ENCODE measurements around the gene SMOC2.
"Not testable (repeated sequence)": the region's sequence is repeated elsewhere in the genome, so short reads cannot be mapped to it uniquely, and the experiment has no call there.

The SMOC2 gene

GRCh38 chr6:168534265-168534664, 93.3 kb downstream of the SMOC2 start:
- H3K27ac ChIP-seq = no peak overlapping the region
- no peaks in the 10 kb centered on the region for H3K36me3 ChIP-seq (ENCODE audit: insufficient read depth, low read length)
- H3K9me3 ChIP-seq (ENCODE audit: low read depth, low read length) = no peaks in the 10 kb centered on the region
- DNase-seq (ENCODE audit: low read depth, low spot score) = no peak
- no peak overlapping the region for H3K4me3 ChIP-seq
- no peak overlapping the region for H3K9ac ChIP-seq (ENCODE audit: insufficient read length)
- TF ChIP-seq POLR2AphosphoS5 (IDR thresholded peaks at IDR 0.05; ENCODE audit: borderline replicate concordance, low read depth, low read length) = no peak
- no peak for TF ChIP-seq FOXP2 (optimal IDR thresholded peaks at IDR 0.05; ENCODE audit: control extremely low read depth, extremely low read length, insufficient read depth)
- no peak for TF ChIP-seq EZH2 (IDR thresholded peaks at IDR 0.05)

- Histone ChIP-seq H3K9ac (ENCODE audit: insufficient read length) (no peak overlapping the region), H3K36me3 (ENCODE audit: insufficient read depth, low read length) (no peaks in the 10 kb centered on the region), H3K4me3 (no peak overlapping the region), H3K9me3 (ENCODE audit: low read depth, low read length) (no peaks in the 10 kb centered on the region), H3K27ac (no peak overlapping the region)
- DNase-seq (ENCODE audit: low read depth, low spot score) = no peak
- no peak for TF ChIP-seq POLR2AphosphoS5 (IDR thresholded peaks at IDR 0.05; ENCODE audit: borderline replicate concordance, low read depth, low read length)
- TF ChIP-seq EZH2 (IDR thresholded peaks at IDR 0.05) = no peak
- TF ChIP-seq FOXP2 (optimal IDR thresholded peaks at IDR 0.05; ENCODE audit: control extremely low read depth, extremely low read length, insufficient read depth) = no peak
These were observed 94.7 kb downstream of the SMOC2 start for GRCh38 chr6:168535711-168536110.

GRCh38 chr6:168536196-168536595, 95.2 kb downstream of the SMOC2 start:
- Histone ChIP-seq H3K9me3 (ENCODE audit: low read depth, low read length) (no peaks in the 10 kb centered on the region), H3K27ac (no peak overlapping the region), H3K4me3 (no peak overlapping the region), H3K9ac (ENCODE audit: insufficient read length) (no peak overlapping the region), H3K36me3 (ENCODE audit: insufficient read depth, low read length) (no peaks in the 10 kb centered on the region)
- DNase-seq (ENCODE audit: low read depth, low spot score) = no peak
- TF ChIP-seq FOXP2 (optimal IDR thresholded peaks at IDR 0.05; ENCODE audit: control extremely low read depth, extremely low read length, insufficient read depth) (no peak), POLR2AphosphoS5 (IDR thresholded peaks at IDR 0.05; ENCODE audit: borderline replicate concordance, low read depth, low read length) (no peak), EZH2 (IDR thresholded peaks at IDR 0.05) (no peak)

GRCh38 chr6:168536665-168537539, 95.9 kb downstream of the SMOC2 start:
- TF ChIP-seq FOXP2 (optimal IDR thresholded peaks at IDR 0.05; ENCODE audit: control extremely low read depth, extremely low read length, insufficient read depth) (no peak), POLR2AphosphoS5 (IDR thresholded peaks at IDR 0.05; ENCODE audit: borderline replicate concordance, low read depth, low read length) (no peak), EZH2 (IDR thresholded peaks at IDR 0.05) (no peak)
- no peaks in the 10 kb centered on the region for H3K36me3 ChIP-seq (ENCODE audit: insufficient read depth, low read length)
- H3K9me3 ChIP-seq (ENCODE audit: low read depth, low read length) = no peaks in the 10 kb centered on the region
- H3K4me3 ChIP-seq = no peak overlapping the region
- no peak overlapping the region for H3K9ac ChIP-seq (ENCODE audit: insufficient read length)
- H3K27ac ChIP-seq = no peak overlapping the region
- no peak for DNase-seq (ENCODE audit: low read depth, low spot score)

GRCh38 chr6:168537540-168537884, 96.5 kb downstream of the SMOC2 start:
- Histone ChIP-seq H3K4me3 (no peak overlapping the region), H3K9me3 (ENCODE audit: low read depth, low read length) (no peaks in the 10 kb centered on the region), H3K9ac (ENCODE audit: insufficient read length) (no peak overlapping the region), H3K36me3 (ENCODE audit: insufficient read depth, low read length) (no peaks in the 10 kb centered on the region), H3K27ac (no peak overlapping the region)
- no peak for TF ChIP-seq FOXP2 (optimal IDR thresholded peaks at IDR 0.05; ENCODE audit: control extremely low read depth, extremely low read length, insufficient read depth)
- no peak for TF ChIP-seq POLR2AphosphoS5 (IDR thresholded peaks at IDR 0.05; ENCODE audit: borderline replicate concordance, low read depth, low read length)
- no peak for TF ChIP-seq EZH2 (IDR thresholded peaks at IDR 0.05)
- no peak for DNase-seq (ENCODE audit: low read depth, low spot score)

- H3K4me3 ChIP-seq; H3K9ac ChIP-seq (ENCODE audit: insufficient read length); H3K36me3 ChIP-seq (ENCODE audit: insufficient read depth, low read length); H3K9me3 ChIP-seq (ENCODE audit: low read depth, low read length); DNase-seq (ENCODE audit: low read depth, low spot score); H3K27ac ChIP-seq: not testable (repeated sequence)
These were observed 97.4 kb downstream of the SMOC2 start for GRCh38 chr6:168538188-168538891.

- no peak for TF ChIP-seq EZH2 (IDR thresholded peaks at IDR 0.05)
- TF ChIP-seq FOXP2 (optimal IDR thresholded peaks at IDR 0.05; ENCODE audit: control extremely low read depth, extremely low read length, insufficient read depth) = no peak
- TF ChIP-seq POLR2AphosphoS5 (IDR thresholded peaks at IDR 0.05; ENCODE audit: borderline replicate concordance, low read depth, low read length) = no peak
- H3K9ac ChIP-seq (ENCODE audit: insufficient read length) = no peak overlapping the region
- no peak for DNase-seq (ENCODE audit: low read depth, low spot score)
- no peak overlapping the region for H3K4me3 ChIP-seq
- no peaks in the 10 kb centered on the region for H3K9me3 ChIP-seq (ENCODE audit: low read depth, low read length)
- H3K36me3 ChIP-seq (ENCODE audit: insufficient read depth, low read length) = no peaks in the 10 kb centered on the region
- no peak overlapping the region for H3K27ac ChIP-seq
These were observed 98.2 kb downstream of the SMOC2 start for GRCh38 chr6:168538892-168539811.

GRCh38 chr6:168540713-168541291, 99.8 kb downstream of the SMOC2 start:
- no peak for TF ChIP-seq FOXP2 (optimal IDR thresholded peaks at IDR 0.05; ENCODE audit: control extremely low read depth, extremely low read length, insufficient read depth)
- TF ChIP-seq EZH2 (IDR thresholded peaks at IDR 0.05) = no peak
- TF ChIP-seq POLR2AphosphoS5 (IDR thresholded peaks at IDR 0.05; ENCODE audit: borderline replicate concordance, low read depth, low read length) = no peak
- Histone ChIP-seq H3K9ac (ENCODE audit: insufficient read length) (no peak overlapping the region), H3K4me3 (no peak overlapping the region), H3K36me3 (ENCODE audit: insufficient read depth, low read length) (no peaks in the 10 kb centered on the region), H3K27ac (no peak overlapping the region), H3K9me3 (ENCODE audit: low read depth, low read length) (no peaks in the 10 kb centered on the region)
- no peak for DNase-seq (ENCODE audit: low read depth, low spot score)
